Calu3 (cell line): ENCODE data around the gene NME3. TPM values are rescaled to one million over a fixed set of nuclear protein-coding genes. Genes with fewer than 3 reads are reported as not detected.
A peak's percentile ranks its signal among the peaks of the same experiment; 100 is the strongest.

Source experiments
- BruUV-seq: library from RNA; stranded (reverse); fragments of 400-500 nt; replicated peaks from 2 replicates; lab custom pipeline; 2021; lab: Mats Ljungman, UMichigan
- CTCF ChIA-PET: fragments of 300-600 bp; sonication (Branson Sonifier 250); formaldehyde crosslinking; loops from one replicate; lab custom pipeline; 2022; ENCODE audit warnings: antibody characterized with exemption; lab: Charles Lee
- DNase-seq: peaks from one replicate; pipeline ENCODE4 v3.0.0; 2022
- H3K27ac Mint-ChIP-seq: one replicate; pipeline ENCODE4 v1.8.0; 2022; ENCODE audit warnings: mixed read lengths; ENCODE audit not compliant: unreplicated experiment
- H3K27me3 Mint-ChIP-seq: one replicate; pipeline ENCODE4 v1.8.0; 2022; ENCODE audit warnings: mixed read lengths; ENCODE audit not compliant: unreplicated experiment
- H3K36me3 Mint-ChIP-seq: one replicate; pipeline ENCODE4 v1.8.0; 2022; ENCODE audit warnings: mild to moderate bottlenecking, moderate library complexity, mixed read lengths; ENCODE audit not compliant: insufficient read depth, unreplicated experiment
- H3K4me1 Mint-ChIP-seq: one replicate; pipeline ENCODE4 v1.8.0; 2022; ENCODE audit warnings: mild to moderate bottlenecking, low read depth, mixed read lengths; ENCODE audit not compliant: unreplicated experiment
- H3K4me3 Mint-ChIP-seq: one replicate; pipeline ENCODE4 v1.8.0; 2022; ENCODE audit warnings: mild to moderate bottlenecking, low read depth, moderate library complexity, mixed read lengths; ENCODE audit not compliant: unreplicated experiment
- H3K9me3 Mint-ChIP-seq: one replicate; pipeline ENCODE4 v1.8.0; 2022; ENCODE audit warnings: low read depth, mixed read lengths; ENCODE audit not compliant: unreplicated experiment
- CTCF ChIP-seq: fragments of 200-600 bp; IDR thresholded peaks from one replicate; pipeline ENCODE4 v1.8.0; 2022; ENCODE audit warnings: antibody characterized with exemption; ENCODE audit not compliant: unreplicated experiment
- intact Hi-C: fragments of 100-400 bp; cut with micrococcal nuclease; formaldehyde crosslinking; loops from one replicate; pipeline ENCODE4 v1.10.0; 2022; ENCODE audit not compliant: unreplicated experiment
- total RNA-seq: library from RNA; stranded (reverse); gene quantifications from 2 replicates; pipeline ENCODE4 v1.2.3, GENCODE V29; 2022

The NME3 gene
- total RNA-seq, 1 experiment from 2014 or later: 64.3 TPM

DNA sequence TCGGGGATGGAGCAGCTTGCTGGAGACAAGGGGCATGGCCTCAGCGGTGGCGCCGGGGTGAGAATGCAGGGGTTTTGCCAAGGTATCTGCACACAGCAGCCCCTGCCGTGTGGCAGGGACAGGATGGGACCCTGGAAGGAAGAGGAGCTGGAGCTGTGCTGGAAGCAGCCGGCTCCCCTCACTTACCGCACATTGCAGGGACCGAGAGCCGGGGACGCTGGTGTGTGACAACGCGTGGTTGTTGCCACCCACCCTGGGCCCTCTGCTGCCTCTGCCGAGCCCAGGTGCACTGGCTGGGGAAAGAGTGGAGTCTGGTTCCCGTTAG, 14.5 kb upstream of the NME3 start:
- TF ChIP-seq CTCF: no peak
- no TSS peak for BruUV-seq
- Mint-ChIP-seq H3K4me3 (peak overlapping the region; percentile 12), H3K4me1 (peaks cover 11% of the 10 kb centered on the region), H3K36me3 (peaks cover 74% of the 10 kb centered on the region), H3K9me3 (no peaks in the 10 kb centered on the region), H3K27ac (no peak overlapping the region), H3K27me3 (no peaks in the 10 kb centered on the region)
- no peak for DNase-seq
- CTCF ChIA-PET: no interaction called here
- intact Hi-C loops: no loop called here

DNA sequence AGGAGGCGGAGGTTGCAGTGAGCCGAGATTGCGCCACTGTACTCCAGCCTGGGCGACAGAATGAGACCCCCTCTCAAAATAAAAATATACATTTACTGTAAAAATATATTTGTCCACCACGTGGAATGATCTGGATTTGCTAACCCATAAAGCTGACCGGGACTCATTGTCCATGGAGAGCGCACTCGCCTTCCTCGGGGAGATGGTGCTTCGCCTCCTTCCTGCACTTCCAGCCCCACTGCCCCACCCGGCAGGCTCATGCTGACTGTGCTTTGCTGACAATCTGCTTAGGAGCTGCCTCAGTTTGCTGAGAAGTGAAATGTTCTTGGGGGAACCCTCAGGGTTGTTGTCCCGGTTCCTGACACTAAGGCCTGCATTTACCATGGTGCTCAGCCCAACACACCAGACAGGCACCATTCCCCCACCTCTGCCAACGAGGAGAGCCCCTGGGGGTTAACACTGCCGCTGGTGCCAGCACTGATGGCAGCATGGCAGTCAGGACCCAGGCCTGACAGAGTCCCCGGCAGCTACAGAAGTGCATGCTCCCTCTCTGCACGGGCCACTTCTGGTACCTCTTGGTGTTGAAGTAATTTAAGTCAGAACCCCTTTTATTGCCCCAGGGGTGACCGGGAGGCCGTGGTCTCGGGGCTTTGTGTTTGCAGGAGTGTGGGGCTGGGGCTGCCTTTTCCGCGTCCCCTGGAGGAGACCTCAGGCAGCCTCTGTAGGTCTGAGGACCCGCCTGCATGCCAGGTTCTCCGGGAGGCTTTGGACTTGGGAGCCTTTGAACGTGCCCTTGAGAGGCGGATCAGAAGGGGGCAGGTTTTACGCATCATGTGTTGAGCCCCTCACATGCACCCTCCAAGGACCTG, 13.9 kb upstream of the NME3 start:
- intact Hi-C loops: no loop called here
- Mint-ChIP-seq H3K27ac (no peak overlapping the region), H3K4me1 (peaks cover 13% of the 10 kb centered on the region), H3K27me3 (no peaks in the 10 kb centered on the region), H3K9me3 (no peaks in the 10 kb centered on the region), H3K36me3 (peaks cover 74% of the 10 kb centered on the region), H3K4me3 (peak overlapping the region; percentile 12)
- BruUV-seq: no TSS peak
- CTCF ChIA-PET: interaction anchor here (0.7 kb wide), 1 partner anchor 10 kb away, joined by 3 read pairs; no protein-coding TSS in a partner anchor
- TF ChIP-seq CTCF: no peak
- DNase-seq: no peak

GRCh38 chr16:1782408-1783264, 11.3 kb upstream of the NME3 start, which contains the start of the genes NUBP2 and SPSB3:
TSS of gene NUBP2 (plus strand) at chr16:1782960. CDS start at chr16:1783021, 61 bp downstream.
TSS of gene SPSB3 (minus strand) at chr16:1782571. CDS start at chr16:1781483, 1,088 bp downstream.
- no TSS peak for BruUV-seq
- intact Hi-C loops: no loop called here
- peak; percentile 100 for DNase-seq
- Mint-ChIP-seq H3K4me1 (peaks cover 13% of the 10 kb centered on the region), H3K4me3 (peak within 1 kb of the TSS; percentile 91), H3K27ac (peak within 1 kb of the TSS; percentile 94), H3K9me3 (no peaks in the 10 kb centered on the region), H3K27me3 (no peaks in the 10 kb centered on the region), H3K36me3 (peaks cover 84% of the 10 kb centered on the region)
- CTCF ChIA-PET: interaction anchor here (0.5 to 1.2 kb wide), 6 partner anchors 9 to 971 kb away, joined by 3 to 19 read pairs (median 4); partner anchors contain the start of genes EME2, FAHD1 and MRPS34
- TF ChIP-seq CTCF: no peak

DNA sequence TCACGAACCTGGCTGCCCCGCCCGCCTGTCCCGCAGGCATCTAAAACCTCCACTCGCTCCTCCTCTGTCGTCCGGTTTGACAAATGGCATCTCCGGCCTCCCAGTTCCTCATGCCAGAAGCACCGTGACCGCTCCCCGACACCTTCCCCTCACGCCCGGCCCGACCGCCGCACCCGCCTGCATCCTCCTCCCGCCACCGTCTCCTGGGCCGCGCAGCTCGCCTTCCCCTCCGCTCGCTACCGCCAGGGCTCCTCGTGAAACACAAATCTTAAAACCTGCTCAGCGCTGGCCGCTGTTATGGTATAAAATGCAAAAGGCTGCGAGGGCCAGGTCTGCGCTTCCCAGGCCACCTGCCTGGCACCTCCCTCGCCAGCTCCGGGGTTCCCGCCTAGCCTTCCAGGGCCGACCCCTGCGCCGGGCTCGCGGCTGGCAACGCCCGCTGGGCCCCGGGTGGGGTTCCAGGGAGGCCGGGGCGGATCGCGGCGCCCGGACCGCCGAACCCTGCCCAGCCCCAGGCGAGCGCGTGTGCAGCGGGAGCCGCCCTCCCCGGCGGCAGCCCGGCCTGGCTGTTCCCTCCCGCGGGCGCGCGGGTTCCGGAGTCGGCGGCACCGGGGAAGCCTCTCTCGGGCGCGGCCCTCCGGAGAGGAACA, 10.5 kb upstream of the NME3 start:
- Mint-ChIP-seq H3K27me3 (no peaks in the 10 kb centered on the region), H3K4me1 (peaks cover 13% of the 10 kb centered on the region), H3K36me3 (peaks cover 90% of the 10 kb centered on the region), H3K27ac (peak overlapping the region; percentile 94), H3K9me3 (no peaks in the 10 kb centered on the region), H3K4me3 (peak overlapping the region; percentile 91)
- CTCF ChIA-PET: interaction anchor here (0.6 to 1.2 kb wide), 4 partner anchors 8 to 108 kb away, joined by 4 to 19 read pairs (median 5); partner anchors contain the start of genes EME2 and MRPS34
- peak; percentile 30 for TF ChIP-seq CTCF
- intact Hi-C loops: no loop called here
- DNase-seq: peak; percentile 59
- no TSS peak for BruUV-seq
